ENCODE data around the gene MKLN1.
"Not testable (repeated sequence)": the region's sequence is repeated elsewhere in the genome, so short reads cannot be mapped to it uniquely, and the experiment has no call there.

The MKLN1 gene

GRCh38 chr7:131456338-131456737 lies 128.7 kb downstream of the MKLN1 start:
- DNase-seq = no peak

GRCh38 chr7:131459256-131459655 lies 131.6 kb downstream of the MKLN1 start:
- DNase-seq = no peak

- DNase-seq = no peak
These were observed 134.4 kb downstream of the MKLN1 start for GRCh38 chr7:131462059-131462458.

- not testable (repeated sequence) for DNase-seq
These were observed 135.0 kb downstream of the MKLN1 start for GRCh38 chr7:131462715-131463114.

DNA sequence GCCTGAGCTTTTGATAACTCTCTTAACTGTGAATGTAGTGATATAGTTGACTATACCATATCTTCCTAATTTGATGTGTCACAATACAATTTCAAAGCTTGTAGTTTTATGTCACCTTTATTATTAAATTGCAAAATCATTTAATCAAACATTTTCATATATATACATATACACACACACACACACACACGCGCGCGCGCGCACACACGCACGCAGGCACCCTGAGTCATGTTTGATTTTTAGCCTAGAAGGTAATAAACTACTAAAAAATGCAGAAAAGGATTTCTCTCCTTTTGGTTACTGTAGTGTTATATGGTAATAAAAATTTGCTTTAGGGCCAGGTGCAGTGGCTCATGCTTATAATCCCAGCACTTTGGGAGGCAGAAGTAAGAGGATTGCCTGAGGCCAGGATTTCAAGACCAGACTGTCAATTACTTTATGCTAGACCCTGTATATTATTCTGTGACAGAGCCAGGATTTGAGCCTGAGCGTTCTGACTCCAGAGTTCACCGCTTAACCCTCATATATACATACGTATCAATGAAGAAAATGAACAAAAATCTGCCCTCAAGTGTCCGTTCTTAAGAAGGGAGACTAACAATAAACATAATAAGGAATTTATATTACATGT lies 139.2 kb downstream of the MKLN1 start:
- DNase-seq = no peak

DNA sequence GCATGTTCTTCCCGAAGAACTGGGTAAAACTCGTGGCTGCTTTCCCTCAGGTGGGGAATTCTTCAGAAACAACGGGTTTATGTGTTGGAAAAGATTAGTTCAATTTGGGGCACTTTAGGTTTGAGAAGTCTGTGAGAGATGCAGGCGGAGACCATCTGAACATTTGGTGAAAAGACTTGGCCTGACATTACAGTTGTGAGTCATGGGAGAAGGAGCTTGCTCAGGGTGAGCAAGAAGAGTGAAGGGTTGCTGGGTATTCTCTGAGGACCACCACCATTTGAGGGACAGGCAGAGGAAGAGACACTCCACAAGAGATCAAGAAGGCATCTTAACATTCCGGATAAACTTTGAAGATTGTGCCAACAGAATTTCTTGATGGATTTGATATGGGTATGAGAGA lies 140.1 kb downstream of the MKLN1 start:
- DNase-seq = no peak

- DNase-seq = no peak
These were observed 143.8 kb downstream of the MKLN1 start for GRCh38 chr7:131471250-131472004.

DNA sequence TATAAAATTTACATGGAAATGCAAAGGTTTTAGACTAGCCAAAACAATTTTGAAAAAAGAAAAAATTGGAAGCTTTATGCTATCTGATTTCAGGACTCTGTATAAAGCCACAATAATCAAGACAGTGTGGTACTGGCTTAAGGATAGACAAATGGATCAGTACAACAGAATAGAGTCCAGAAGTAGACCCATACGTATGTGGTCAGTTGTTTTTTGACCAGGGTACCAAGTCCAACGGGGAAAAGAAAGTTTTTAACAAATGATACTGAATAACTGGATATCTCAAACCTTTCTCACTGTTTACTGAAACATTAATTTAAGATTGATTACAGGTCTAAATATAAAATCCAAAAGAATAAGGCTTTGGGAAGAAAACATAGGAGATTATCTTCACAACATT lies 149.1 kb downstream of the MKLN1 start:
- no peak for DNase-seq

DNA sequence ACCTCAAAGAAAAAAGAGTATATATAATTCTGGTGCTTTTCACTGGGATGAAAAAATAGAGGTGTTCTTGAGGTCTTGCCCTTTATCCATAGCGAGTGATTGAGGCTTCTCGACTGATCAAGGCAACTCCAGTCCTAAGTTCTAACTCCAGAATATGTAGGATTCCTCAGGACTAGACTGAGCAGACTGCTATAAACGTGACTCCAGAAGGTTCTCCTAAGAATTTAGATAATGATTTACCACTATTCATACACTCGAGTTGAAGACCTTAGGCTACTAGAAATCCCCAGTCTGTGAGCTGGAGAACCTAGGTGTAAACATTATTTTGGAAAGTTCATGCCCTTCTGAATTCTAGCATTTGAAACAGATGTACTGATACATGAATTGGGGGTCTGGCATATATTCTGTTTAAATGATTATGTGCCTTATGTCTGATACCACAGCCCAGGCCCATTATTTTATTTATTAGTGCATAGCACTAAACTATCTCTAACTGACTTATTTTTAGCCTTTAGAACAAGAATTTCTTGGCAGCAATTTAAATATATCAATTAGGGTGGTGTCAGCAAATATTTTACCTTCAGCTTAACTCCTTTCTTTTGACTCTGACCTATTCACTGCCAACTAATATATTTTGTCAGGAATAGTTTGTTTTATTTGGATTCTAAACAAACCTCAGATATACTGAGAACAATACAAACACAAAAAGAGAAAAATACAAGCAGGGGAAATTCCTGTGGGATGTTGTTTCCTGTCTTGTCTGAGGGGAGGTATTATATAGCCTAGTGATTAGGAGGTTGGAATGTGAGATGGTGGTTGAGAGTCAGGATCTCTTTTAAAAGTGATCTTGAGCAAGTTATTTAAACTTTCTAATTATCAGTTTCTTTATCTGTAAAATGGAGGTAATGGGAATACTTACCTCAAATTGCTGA lies 153.0 kb downstream of the MKLN1 start:
- DNase-seq = no peak

GRCh38 chr7:131482800-131483199 lies 155.1 kb downstream of the MKLN1 start:
- no peak for DNase-seq

GRCh38 chr7:131483586-131483985 lies 155.9 kb downstream of the MKLN1 start:
- no peak for DNase-seq

DNA sequence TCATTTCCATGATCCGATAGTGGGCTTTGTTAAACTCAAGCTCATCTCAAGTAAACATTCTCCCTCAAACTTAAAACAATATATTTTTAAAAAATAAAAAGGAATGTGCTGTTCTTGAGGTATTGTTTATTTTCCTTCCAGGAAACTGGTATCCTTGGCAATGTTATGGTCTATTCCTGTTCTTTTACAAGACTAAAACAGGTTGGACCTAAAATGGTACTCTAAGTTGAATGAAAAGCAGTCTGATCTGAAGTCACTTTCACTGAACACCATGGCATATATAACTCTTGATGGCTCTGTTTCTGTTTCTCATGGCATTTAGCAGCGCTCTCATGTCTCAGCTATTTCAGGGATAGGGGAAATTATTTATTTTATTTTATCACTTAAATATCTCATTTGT lies 158.7 kb downstream of the MKLN1 start:
- no peak for DNase-seq

DNA sequence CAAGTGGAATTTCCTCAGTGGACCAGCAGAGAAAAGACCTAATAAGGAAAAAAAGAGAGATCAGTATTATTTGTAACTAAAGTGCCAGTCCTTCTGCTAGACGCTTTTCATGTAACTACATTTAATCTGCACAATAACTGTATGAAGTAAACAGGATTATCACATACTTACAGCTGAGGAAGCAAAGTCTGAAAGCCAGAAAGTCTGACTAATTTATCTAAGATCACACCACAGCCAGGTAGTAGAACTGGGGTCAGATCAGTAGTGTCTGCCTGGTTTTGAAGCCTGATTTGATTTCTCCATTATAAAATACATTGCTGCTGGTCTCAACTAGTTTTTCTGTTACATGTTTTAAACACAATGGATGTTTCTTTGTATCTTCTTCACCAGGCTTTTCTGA lies 159.5 kb downstream of the MKLN1 start:
- DNase-seq = no peak

GRCh38 chr7:131488361-131488760 lies 160.7 kb downstream of the MKLN1 start:
- no peak for DNase-seq

- no peak for DNase-seq
These were observed 161.5 kb downstream of the MKLN1 start for GRCh38 chr7:131489196-131489595.

DNA sequence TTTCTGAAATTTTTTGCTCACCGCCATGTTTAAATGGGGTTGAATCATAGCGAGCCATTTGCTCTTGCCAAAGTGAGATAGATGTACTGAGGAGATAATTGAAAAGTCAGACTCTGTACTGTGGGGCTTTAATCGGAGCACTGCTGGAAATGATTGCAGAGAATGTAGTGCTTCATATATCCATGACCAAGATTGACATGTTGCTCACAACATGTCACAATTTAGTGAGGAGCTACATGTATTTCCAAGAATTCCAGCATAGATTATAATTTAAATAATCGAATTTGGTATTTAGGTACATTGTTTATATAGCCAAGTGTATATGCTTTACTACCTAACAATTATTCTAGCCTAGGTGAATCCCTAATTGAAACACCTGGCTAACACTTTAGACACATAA lies 162.2 kb downstream of the MKLN1 start:
- DNase-seq = no peak

GRCh38 chr7:131493081-131493480 lies 165.4 kb downstream of the MKLN1 start:
- DNase-seq = no peak

DNA sequence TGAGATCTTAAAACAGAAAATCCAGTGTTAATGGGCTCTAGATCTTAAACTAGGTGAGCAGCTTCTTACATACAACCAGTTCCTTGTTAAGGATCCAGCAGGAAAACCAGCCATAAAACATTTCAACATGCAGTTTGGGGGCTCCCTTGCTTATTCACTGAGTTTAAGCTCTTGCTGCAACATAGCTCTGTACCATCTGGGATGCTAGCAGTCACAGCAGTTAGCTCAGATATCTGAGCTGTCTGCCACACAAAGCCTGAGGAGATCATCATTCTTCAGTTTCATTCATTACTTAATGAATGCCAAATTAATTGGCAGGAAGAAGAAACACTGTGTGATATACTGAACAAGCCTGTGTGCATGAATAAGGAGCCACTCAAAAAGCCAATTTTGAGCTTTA lies 165.9 kb downstream of the MKLN1 start:
- DNase-seq = no peak

DNA sequence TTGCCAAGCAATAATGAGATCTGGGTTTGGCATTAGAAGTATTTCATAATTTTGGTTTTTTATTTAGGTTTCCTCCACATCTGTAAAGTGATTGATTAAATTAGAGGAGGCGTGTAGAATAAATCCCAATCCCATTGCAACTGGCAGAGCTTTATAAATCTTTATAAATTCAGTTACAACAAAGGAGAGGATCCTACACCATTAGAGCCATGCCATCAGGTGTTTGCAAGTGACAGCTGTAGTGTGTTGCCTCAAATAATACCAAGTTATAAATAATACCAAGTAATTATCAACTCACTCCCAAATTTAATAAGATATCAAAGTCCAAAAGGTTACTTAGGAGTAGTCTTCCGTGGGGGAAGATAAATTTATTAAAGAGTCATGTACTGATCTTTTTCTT lies 166.5 kb downstream of the MKLN1 start:
- no peak for DNase-seq

DNA sequence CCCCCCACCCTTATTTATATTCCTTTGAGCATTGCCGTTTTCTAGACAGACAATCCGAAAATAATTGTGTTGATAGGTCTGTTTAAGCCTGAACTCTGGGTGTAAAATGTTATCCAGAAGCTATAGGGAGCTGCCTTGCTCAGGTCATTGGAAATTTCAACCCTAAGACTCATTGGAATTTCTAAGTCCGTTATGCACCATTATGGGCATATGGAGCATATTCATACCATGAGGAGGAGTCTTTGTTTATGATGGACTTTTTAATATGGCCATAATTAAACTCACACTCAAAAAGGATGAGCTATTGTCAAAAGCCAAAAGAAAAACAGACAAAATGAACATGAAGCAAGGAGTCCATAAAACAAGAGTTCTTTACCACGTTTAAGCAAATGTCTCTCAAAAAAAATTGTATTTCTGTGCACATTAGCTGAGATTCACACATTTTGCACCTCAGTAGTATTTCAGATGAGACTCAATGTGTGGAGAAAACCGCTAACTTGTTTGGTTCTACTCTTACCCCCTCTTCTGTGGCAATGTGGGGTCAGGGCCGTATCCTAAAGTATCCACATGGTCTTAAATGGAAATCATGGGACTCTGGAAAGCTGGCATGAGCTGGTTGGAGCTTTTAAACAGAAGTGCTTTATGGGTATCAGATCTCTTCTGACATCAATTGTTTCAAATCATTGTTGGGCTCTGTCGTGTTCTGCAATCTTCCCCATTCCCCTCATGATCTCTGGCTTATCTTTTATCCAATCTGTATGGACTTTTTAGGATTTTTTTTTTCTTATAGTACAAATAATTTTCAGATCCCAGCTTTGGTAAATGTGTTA lies 168.2 kb downstream of the MKLN1 start:
- DNase-seq = no peak

- no peak for DNase-seq
These were observed 169.8 kb downstream of the MKLN1 start for GRCh38 chr7:131497454-131497853.

Measured in nucleus accumbens (tissue), 56 donors.